Bronchial epithelial cell (primary cell): ENCODE measurements around the gene DPYSL5. TPM values are rescaled to one million over a fixed set of nuclear protein-coding genes. Genes with fewer than 3 reads are reported as not detected.
"Not testable (repeated sequence)": the region's sequence is repeated elsewhere in the genome, so short reads cannot be mapped to it uniquely, and the experiment has no call there.

ENCODE experiments used
- DNase-seq: peaks from one replicate; pipeline ENCODE4 v3.0.0-alpha.2; 2010; ENCODE audit warnings: low read depth
- FAIRE-seq: peaks from 2 replicates; lab custom pipeline; 2011; peaks lifted over from hg19 to GRCh38; lab: Jason Lieb, UNC
- H3K27me3 ChIP-seq: 2 replicates; pipeline ENCODE4 v1.5.1; 2011; ENCODE audit warnings: low read length; ENCODE audit not compliant: control insufficient read depth, insufficient read depth
- H3K36me3 ChIP-seq: 2 replicates; pipeline ENCODE4 v1.5.1; 2011; ENCODE audit warnings: low read length; ENCODE audit not compliant: control insufficient read depth, insufficient read depth
- H3K4me3 ChIP-seq: 2 replicates; pipeline ENCODE4 v1.5.1; 2011; ENCODE audit warnings: mild to moderate bottlenecking, low read depth, low read length, control low read depth
- CTCF ChIP-seq: IDR thresholded peaks from 2 replicates; pipeline ENCODE4 v1.5.1; 2011; ENCODE audit warnings: mild to moderate bottlenecking, moderate library complexity, low read length, control low read depth, inconsistent platforms; ENCODE audit not compliant: insufficient read depth, severe bottlenecking
- total RNA-seq: library from RNA; depleted of rRNA; stranded (reverse); fragments of >200 nt; gene quantifications from 2 replicates; pipeline ENCODE4 v1.2.1, GENCODE V29; 2014

The DPYSL5 gene
- total RNA-seq, 1 donor from 2014 or later, result not detected

GRCh38 chr2:26809211-26809610, 38.7 kb upstream of the DPYSL5 start:
- no peak for TF ChIP-seq CTCF
- FAIRE-seq (no peak), DNase-seq (peak; percentile 53)
- no peaks in the 10 kb centered on the region for H3K36me3 ChIP-seq
- H3K4me3 ChIP-seq, result no peak overlapping the region
- H3K27me3 ChIP-seq, result peaks cover 2% of the 10 kb centered on the region

GRCh38 chr2:26809876-26810577, 37.9 kb upstream of the DPYSL5 start:
- TF ChIP-seq CTCF, result no peak
- FAIRE-seq, result no peak
- Histone ChIP-seq H3K4me3 (no peak overlapping the region), H3K27me3 (peaks cover 2% of the 10 kb centered on the region), H3K36me3 (no peaks in the 10 kb centered on the region)
- DNase-seq, result no peak

- peaks cover 2% of the 10 kb centered on the region for H3K27me3 ChIP-seq
- FAIRE-seq (no peak), DNase-seq (no peak)
- H3K4me3 ChIP-seq, result no peak overlapping the region
- H3K36me3 ChIP-seq, result no peaks in the 10 kb centered on the region
- no peak for TF ChIP-seq CTCF
These were observed 36.7 kb upstream of the DPYSL5 start for GRCh38 chr2:26811261-26811660.

- no peak overlapping the region for H3K4me3 ChIP-seq
- no peaks in the 10 kb centered on the region for H3K36me3 ChIP-seq
- DNase-seq (no peak), FAIRE-seq (no peak)
- H3K27me3 ChIP-seq, result peaks cover 2% of the 10 kb centered on the region
- no peak for TF ChIP-seq CTCF
These were observed 35.9 kb upstream of the DPYSL5 start for GRCh38 chr2:26811791-26812694.

GRCh38 chr2:26812731-26813130, 35.2 kb upstream of the DPYSL5 start:
- no peak overlapping the region for H3K4me3 ChIP-seq
- no peaks in the 10 kb centered on the region for H3K36me3 ChIP-seq
- no peak for TF ChIP-seq CTCF
- FAIRE-seq, result peak; percentile 83
- no peak for DNase-seq
- peaks cover 2% of the 10 kb centered on the region for H3K27me3 ChIP-seq

GRCh38 chr2:26814072-26814765, 33.7 kb upstream of the DPYSL5 start:
- FAIRE-seq, DNase-seq, H3K27me3 ChIP-seq, H3K4me3 ChIP-seq, H3K36me3 ChIP-seq: not testable (repeated sequence)
